ENCODE results near the gene TAPBP. TPM values are rescaled to one million over a fixed set of nuclear protein-coding genes. Genes with fewer than 3 reads are reported as not detected.

The TAPBP gene
- total RNA-seq, 2 donors from 2014 or later = 204 to 235 TPM

GRCh38 chr6:33290459-33290858, 23.4 kb downstream of the TAPBP start:
- Histone ChIP-seq H3K36me3 (no peaks in the 10 kb centered on the region), H3K27ac (no peak overlapping the region), H3K9me3 (no peaks in the 10 kb centered on the region), H3K27me3 (no peaks in the 10 kb centered on the region), H3K4me3 (no peak overlapping the region), H3K4me1 (peaks cover 6% of the 10 kb centered on the region), H3K9ac (ENCODE audit: low read depth in 2 of 2, low read length in 2 of 2) (peak overlapping the region; percentile 88 to 96)
- intact Hi-C loops (cut with DNase I) = no loop called here
- DNase-seq = no peak
- no peak for TF ChIP-seq CTCF (IDR thresholded peaks at IDR 0.05)

GRCh38 chr6:33289784-33290315, 24.0 kb downstream of the TAPBP start:
- no peak for DNase-seq
- Histone ChIP-seq H3K27ac (peak overlapping the region; percentile 83), H3K4me3 (peak overlapping the region; percentile 89), H3K36me3 (no peaks in the 10 kb centered on the region), H3K9ac (ENCODE audit: low read depth in 2 of 2, low read length in 2 of 2) (peak overlapping the region; percentile 88 to 96), H3K27me3 (no peaks in the 10 kb centered on the region), H3K4me1 (peaks cover 6% of the 10 kb centered on the region), H3K9me3 (no peaks in the 10 kb centered on the region)
- TF ChIP-seq CTCF (IDR thresholded peaks at IDR 0.05) = no peak
- intact Hi-C loops (cut with DNase I) = no loop called here

DNA sequence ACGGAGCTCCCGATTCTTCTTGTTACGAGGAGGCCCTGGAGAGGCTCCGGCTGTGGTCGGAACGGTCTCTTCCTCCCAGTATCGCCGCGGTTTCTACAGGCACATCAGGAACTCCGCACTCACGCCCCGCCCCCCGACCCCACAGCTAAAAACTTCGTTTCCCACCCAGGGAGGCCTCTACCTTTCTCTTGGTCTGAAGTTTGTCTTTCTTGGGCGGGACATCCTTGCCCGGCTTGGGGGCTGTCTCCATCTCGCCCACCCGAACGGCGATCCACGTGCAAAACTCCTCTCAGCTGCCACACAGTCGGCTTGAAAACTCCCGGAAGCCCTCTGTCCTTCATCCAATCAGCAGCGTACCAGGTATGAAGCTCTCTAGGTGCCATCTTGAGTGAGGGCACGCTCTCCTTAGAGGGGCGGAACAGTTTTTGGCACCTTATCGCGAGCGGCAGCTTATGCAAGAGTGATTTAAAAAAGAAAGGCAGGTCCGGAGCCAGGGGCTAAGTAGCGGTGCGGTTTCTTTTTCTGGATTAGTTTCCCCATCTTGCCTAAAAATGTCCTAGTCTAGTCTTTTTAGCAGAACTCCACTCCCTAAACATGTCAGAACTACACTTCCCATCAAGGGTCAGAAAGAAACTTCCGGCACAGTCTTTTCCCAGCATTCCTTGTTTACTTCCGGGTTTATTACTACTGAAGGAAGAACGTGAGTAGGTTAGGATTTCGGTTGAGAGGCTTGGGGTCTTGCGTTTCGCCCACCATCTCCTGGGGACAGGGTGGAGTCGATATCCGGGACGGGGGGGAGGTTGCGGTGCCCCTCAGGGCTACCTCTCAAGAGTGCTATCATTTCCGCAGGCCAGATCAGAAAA, 24.7 kb downstream of the TAPBP start, which contains the start of the genes PFDN6 and WDR46:
TSS of gene PFDN6 (plus strand) at position 681 of the 863 bp plus-strand sequence. CDS start 256 bp downstream, outside the sequence.
TSS of gene WDR46 (minus strand) at position 319 of the 863 bp plus-strand sequence. CDS start at position 250, 69 bp downstream.
- Histone ChIP-seq H3K27ac (peak within 1 kb of the TSS; percentile 83), H3K36me3 (no peaks in the 10 kb centered on the region), H3K9ac (ENCODE audit: low read depth in 2 of 2, low read length in 2 of 2) (peak within 1 kb of the TSS; percentile 88 to 96), H3K9me3 (no peaks in the 10 kb centered on the region), H3K4me3 (peak within 1 kb of the TSS; percentile 89), H3K4me1 (peaks cover 6% of the 10 kb centered on the region), H3K27me3 (no peaks in the 10 kb centered on the region)
- TF ChIP-seq CTCF (IDR thresholded peaks at IDR 0.05) = no peak
- peak; percentile 87 for DNase-seq
- intact Hi-C loops (cut with DNase I) = no loop called here

- H3K9ac ChIP-seq (ENCODE audit: low read depth in 2 of 2, low read length in 2 of 2) = peak overlapping the region; percentile 88 to 96
- H3K27me3 ChIP-seq = no peaks in the 10 kb centered on the region
- intact Hi-C loops (cut with DNase I) = no loop called here
- H3K27ac ChIP-seq = peak overlapping the region; percentile 83
- H3K36me3 ChIP-seq = no peaks in the 10 kb centered on the region
- no peak for DNase-seq
- H3K9me3 ChIP-seq = no peaks in the 10 kb centered on the region
- H3K4me1 ChIP-seq = peaks cover 6% of the 10 kb centered on the region
- peak overlapping the region; percentile 89 for H3K4me3 ChIP-seq
- no peak for TF ChIP-seq CTCF (IDR thresholded peaks at IDR 0.05)
Measured at GRCh38 chr6:33288141-33288920, 25.5 kb downstream of the TAPBP start.
